Esophagus (tissue), 2 donors: Measurements from ENCODE around the gene MSI2. TPM values are rescaled to one million over a fixed set of nuclear protein-coding genes. Genes with fewer than 3 reads are reported as not detected.

Experiments used
- H3K27ac ChIP-seq, 2 donors: one replicate each; pipeline ENCODE4 v1.5.1; 2013; ENCODE audit warnings: low read depth in 2 of 2, mild to moderate bottlenecking in 2 of 2, inconsistent platforms in 1 of 2, low read length in 1 of 2, moderate library complexity in 1 of 2
- H3K27me3 ChIP-seq, 2 donors: one replicate each; pipeline ENCODE4 v1.6.1; 2013; ENCODE audit warnings: low read length in 2 of 2, control low read depth in 1 of 2, mild to moderate bottlenecking in 1 of 2; ENCODE audit not compliant: insufficient read depth in 2 of 2, control insufficient read depth in 1 of 2
- H3K36me3 ChIP-seq, 2 donors: one replicate each; pipeline ENCODE4 v1.6.1; 2013; ENCODE audit warnings: low read length in 1 of 2; ENCODE audit not compliant: control insufficient read depth in 2 of 2, insufficient read depth in 2 of 2
- H3K4me1 ChIP-seq, 2 donors: one replicate each; pipeline ENCODE4 v1.6.1; 2013; ENCODE audit warnings: low read length in 1 of 2; ENCODE audit not compliant: control insufficient read depth in 2 of 2, insufficient read depth in 2 of 2
- H3K4me3 ChIP-seq, 2 donors: one replicate each; pipeline ENCODE4 v1.5.1; 2013; ENCODE audit warnings: low read length in 2 of 2, mild to moderate bottlenecking in 2 of 2, low read depth in 1 of 2, moderate library complexity in 1 of 2
- H3K9me3 ChIP-seq, 2 donors: one replicate each; pipeline ENCODE4 v1.6.1; 2013; ENCODE audit warnings: mild to moderate bottlenecking in 2 of 2, low read depth in 1 of 2, low read length in 1 of 2, moderate library complexity in 1 of 2; ENCODE audit not compliant: control insufficient read depth in 2 of 2, insufficient read depth in 1 of 2
- WGBS, 2 donors: extraction: QIAGEN DNeasy Blood & Tissue Kit; methylation state at CpG; one replicate each; pipeline ENCODE4 v1.1.7; 2013; 5-methylcytosine and 5-hydroxymethylcytosine counted together
- polyA plus RNA-seq, 2 donors: library from polyadenylated mRNA; stranded (reverse); fragments of 200-250 nt; gene quantifications; one replicate each; pipeline ENCODE4 v1.2.3, GENCODE V29; 2013
- donor health status: healthy with polysubstance abuse.
- donor health status: Bipolar disorder and iron deficiency.

The MSI2 gene
- polyA plus RNA-seq, 2 donors = 7.8 to 8.2 TPM

- no peaks in the 10 kb centered on the region for H3K9me3 ChIP-seq
- H3K4me3 ChIP-seq = no peak overlapping the region
- no peaks in the 10 kb centered on the region for H3K36me3 ChIP-seq
- no peaks in the 10 kb centered on the region for H3K27me3 ChIP-seq
- peak overlapping the region in 1 of 2 donors; percentile 2 for H3K27ac ChIP-seq
- WGBS, 2 donors = 70 to 80% methylated on average over 20 of the region's 20 CpGs
- H3K4me1 ChIP-seq = peaks cover 0 to 5% of the 10 kb centered on the region in 2 donors
These were observed 262.6 kb downstream of the MSI2 start for GRCh38 chr17:57518587-57519581.

- H3K36me3 ChIP-seq = no peaks in the 10 kb centered on the region
- no peak overlapping the region for H3K4me3 ChIP-seq
- no peaks in the 10 kb centered on the region for H3K9me3 ChIP-seq
- H3K27me3 ChIP-seq = no peaks in the 10 kb centered on the region
- peaks cover 0 to 8% of the 10 kb centered on the region in 2 donors for H3K4me1 ChIP-seq
- H3K27ac ChIP-seq = no peak overlapping the region
- WGBS, 2 donors = 94% methylated on average over 7 of the region's 7 CpGs
These were observed 263.5 kb downstream of the MSI2 start for GRCh38 chr17:57519800-57520199.

- H3K9me3 ChIP-seq = no peaks in the 10 kb centered on the region
- WGBS, 2 donors = 94 to 95% methylated on average over 7 of the region's 7 CpGs
- no peak overlapping the region for H3K27ac ChIP-seq
- no peak overlapping the region for H3K4me3 ChIP-seq
- H3K27me3 ChIP-seq = no peaks in the 10 kb centered on the region
- H3K4me1 ChIP-seq = peaks cover 0 to 8% of the 10 kb centered on the region in 2 donors
- no peaks in the 10 kb centered on the region for H3K36me3 ChIP-seq
These were observed 265.3 kb downstream of the MSI2 start for GRCh38 chr17:57521606-57522005.

- Histone ChIP-seq H3K4me1 (peaks cover 0 to 8% of the 10 kb centered on the region in 2 donors), H3K27ac (no peak overlapping the region)
- WGBS, 2 donors = 85% methylated on average over 10 of the region's 10 CpGs
These were observed 266.0 kb downstream of the MSI2 start for GRCh38 chr17:57522042-57523005.

GRCh38 chr17:57523926-57524632, 267.8 kb downstream of the MSI2 start:
- H3K27ac ChIP-seq = no peak overlapping the region
- peaks cover 0 to 4% of the 10 kb centered on the region in 2 donors for H3K4me1 ChIP-seq
- H3K36me3 ChIP-seq = no peaks in the 10 kb centered on the region
- no peaks in the 10 kb centered on the region for H3K9me3 ChIP-seq
- H3K27me3 ChIP-seq = no peaks in the 10 kb centered on the region
- 77 to 81% methylated on average over 7 of the region's 7 CpGs for WGBS, 2 donors
- H3K4me3 ChIP-seq = no peak overlapping the region

More at GRCh38 chr17:57522042-57523005, 266.0 kb downstream of the MSI2 start:
- Histone ChIP-seq H3K36me3 (no peaks in the 10 kb centered on the region), H3K4me3 (no peak overlapping the region), H3K9me3 (no peaks in the 10 kb centered on the region), H3K27me3 (no peaks in the 10 kb centered on the region)

- H3K36me3 ChIP-seq = no peaks in the 10 kb centered on the region
- no peak overlapping the region for H3K27ac ChIP-seq
- 82 to 91% methylated on average over 4 of the region's 4 CpGs for WGBS, 2 donors
- peaks cover 0 to 4% of the 10 kb centered on the region in 2 donors for H3K4me1 ChIP-seq
- no peaks in the 10 kb centered on the region for H3K27me3 ChIP-seq
- no peak overlapping the region for H3K4me3 ChIP-seq
- no peaks in the 10 kb centered on the region for H3K9me3 ChIP-seq
These were observed 268.7 kb downstream of the MSI2 start for GRCh38 chr17:57524839-57525568.

GRCh38 chr17:57527221-57528057, 271.1 kb downstream of the MSI2 start:
- H3K27ac ChIP-seq = no peak overlapping the region
- no peak overlapping the region for H3K4me3 ChIP-seq
- 68 to 82% methylated on average over 15 of the region's 15 CpGs for WGBS, 2 donors
- H3K27me3 ChIP-seq = no peaks in the 10 kb centered on the region
- H3K9me3 ChIP-seq = no peaks in the 10 kb centered on the region
- H3K4me1 ChIP-seq = peaks cover 0 to 4% of the 10 kb centered on the region in 2 donors
- H3K36me3 ChIP-seq = peaks cover 0 to 6% of the 10 kb centered on the region in 2 donors

GRCh38 chr17:57528058-57528451, 271.7 kb downstream of the MSI2 start:
- Histone ChIP-seq H3K4me1 (peaks cover 0 to 4% of the 10 kb centered on the region in 2 donors), H3K4me3 (no peak overlapping the region), H3K27me3 (no peaks in the 10 kb centered on the region), H3K27ac (no peak overlapping the region), H3K9me3 (no peaks in the 10 kb centered on the region), H3K36me3 (peaks cover 0 to 9% of the 10 kb centered on the region in 2 donors)
- 82 to 88% methylated on average over 7 of the region's 7 CpGs for WGBS, 2 donors
